ENCODE results near the gene SUMO3.

The SUMO3 gene

DNA sequence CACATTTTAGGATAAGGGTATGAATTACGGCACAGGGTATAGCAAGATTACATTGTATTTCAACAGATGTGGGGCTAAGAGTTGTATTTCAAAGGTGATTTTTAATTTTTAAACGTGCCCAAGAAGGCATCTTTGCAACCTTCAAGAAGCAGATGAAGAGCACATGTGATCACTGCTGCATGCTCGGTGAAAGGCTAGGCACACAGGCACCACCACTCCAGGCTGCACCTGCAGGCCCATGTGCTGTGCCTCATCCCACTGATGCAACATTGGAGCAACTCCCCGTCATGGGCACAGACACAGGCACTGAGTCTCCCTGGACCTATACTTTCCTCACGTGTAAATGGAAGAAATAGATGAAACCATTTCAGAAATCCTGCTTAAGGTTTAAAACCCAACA lies 39.8 kb downstream of the SUMO3 start:
- no peak for DNase-seq

DNA sequence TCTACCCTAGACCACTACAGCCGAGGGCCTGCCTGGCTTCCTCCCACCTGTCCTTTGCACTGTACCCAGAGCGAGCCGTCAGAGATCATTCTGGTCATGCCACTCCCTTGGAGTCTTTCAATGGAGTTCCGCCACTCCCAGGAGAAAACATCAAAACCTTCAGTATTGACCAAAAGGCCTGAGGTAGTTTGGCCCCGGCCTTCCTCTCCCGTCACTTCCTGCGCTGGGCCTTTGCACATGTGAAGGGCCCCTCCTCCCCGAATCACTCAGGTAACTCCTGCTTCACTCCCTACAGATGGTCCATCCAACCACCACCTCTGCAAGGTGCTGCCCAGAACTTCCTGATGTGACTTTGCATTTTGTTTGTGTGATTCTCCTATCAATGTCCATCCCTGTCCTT lies 42.9 kb downstream of the SUMO3 start:
- DNase-seq: no peak

DNA sequence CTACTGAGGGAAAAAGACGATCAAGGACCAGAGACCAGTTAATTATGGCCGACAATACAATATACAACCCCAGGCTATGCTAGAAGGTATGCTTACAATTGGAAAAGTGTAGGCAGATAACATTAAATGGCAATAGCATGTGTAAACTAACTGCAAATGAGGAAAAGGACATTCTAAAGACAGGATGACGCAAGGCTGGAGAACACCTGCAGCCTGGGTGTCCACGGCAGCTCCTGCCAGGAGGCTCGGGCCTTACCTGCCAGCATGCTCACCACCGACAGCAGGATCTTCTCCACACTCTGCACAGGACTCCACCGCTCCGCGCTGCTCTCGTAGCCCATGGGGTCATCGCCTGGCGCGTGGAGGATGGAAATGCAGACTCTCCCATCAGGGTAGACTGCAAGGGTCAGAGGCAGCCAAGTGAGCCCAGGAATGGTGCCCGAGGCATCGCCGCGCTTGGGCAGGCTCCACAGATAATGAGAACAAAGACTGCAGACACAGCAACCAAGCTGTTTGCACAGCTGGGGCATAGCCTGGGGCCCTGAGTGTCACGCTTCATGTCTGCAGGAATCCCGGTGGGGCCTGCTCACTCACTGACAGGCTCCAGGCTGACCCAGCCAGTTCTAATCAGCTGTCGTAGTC lies 44.5 kb downstream of the SUMO3 start:
- DNase-seq: no peak

DNA sequence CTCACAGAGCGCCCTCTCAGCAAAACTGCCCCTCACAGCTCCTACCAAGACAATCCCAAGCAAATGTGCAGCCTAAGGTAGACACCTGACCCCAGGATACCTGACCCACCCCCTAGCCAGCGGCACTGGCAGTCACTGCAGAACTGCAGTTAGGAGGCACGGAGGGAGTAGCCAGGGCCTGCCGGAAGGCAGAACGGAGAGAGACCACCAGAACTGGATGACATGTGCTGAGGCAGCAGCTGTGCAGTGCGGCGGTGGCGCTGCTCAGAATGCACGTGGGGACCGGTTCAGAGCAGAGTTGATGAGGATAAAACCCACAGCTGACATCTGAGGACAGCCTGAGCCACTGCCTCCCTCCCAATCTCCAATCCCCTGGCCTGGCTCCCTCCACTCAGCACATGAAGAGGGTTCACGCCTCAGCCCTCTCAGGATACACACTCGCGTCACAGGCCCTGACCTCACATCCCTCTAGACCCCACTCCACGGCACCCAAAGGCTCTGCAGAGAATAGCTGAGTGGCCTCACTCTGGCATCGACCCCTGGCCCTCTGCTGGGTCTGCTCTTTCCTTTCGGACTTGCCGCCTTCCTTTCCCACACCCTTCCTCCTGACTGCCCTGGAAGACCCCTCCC lies 45.9 kb downstream of the SUMO3 start:
- no peak for DNase-seq

DNA sequence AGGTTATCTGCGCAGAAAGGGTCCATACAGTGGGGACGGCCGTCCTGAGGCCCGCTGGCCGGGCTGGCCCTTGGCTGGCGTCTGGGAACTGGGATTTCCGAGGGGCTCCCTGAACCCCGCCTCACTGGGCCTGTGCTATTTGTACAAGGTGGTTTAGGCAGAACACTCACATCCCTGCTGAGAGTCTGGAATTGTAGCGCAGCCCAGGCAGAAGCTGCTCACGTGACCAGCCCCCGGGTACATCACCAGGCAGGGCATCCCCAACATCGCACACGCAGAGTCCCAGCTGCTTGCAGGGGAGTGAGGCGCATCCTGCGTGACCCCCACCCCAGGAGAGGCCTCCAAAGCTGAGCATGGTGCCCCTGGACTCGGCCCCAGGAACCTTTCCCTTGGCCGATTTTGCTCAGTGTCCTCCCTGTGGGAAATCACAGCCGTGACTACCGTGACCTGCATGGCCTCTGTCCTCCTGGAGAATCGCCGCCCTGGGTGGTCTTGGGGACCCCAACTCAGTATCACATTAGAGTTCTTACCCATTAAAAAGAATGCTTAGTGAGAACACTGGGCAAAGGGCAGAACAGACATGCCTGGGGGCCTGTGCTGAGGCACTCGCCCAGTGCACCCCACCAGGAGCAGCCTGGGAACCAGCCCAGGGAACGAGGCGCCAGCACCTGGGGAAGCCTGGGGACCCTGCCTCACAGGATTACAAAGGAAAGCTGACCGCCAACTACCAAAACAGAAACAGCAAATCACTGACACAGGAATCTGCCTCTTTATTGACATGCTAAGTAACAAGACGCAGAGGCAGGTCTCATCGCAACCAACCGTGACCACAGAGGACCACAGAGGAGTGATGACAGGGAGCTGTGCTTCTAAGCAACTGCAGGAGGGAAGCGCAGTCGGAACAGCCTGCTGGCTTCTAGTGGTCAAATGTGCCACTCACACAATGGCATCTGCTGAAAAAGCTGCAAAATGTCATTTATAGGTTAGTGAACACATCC lies 49.7 kb downstream of the SUMO3 start:
- DNase-seq: no peak

DNA sequence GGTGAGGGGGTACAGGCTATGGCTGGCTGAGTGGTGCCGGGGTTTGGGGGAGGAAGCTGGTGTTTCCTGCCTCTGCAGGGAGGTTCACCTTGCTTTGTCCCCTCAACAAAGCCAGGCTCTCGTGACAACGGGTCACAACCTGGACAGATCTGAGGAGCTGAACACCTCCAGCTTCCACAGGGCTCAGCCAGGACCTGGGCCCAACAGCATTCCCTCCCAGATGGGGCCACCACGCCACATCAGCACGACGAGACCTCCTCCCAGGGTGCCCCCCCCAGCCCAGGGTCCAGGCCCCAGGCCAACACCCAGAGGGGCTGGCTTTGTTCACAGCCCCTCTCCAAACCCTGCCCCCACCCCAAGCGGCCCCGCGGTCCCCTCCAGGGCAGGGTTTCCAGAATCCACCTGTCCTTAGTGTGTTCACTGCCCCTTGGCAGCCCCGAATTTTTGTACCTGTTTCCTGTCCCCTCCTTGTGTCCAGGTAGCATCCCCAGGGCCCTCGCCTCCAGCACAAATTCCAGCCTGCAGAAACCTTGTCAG lies 51.0 kb downstream of the SUMO3 start:
- no peak for DNase-seq

DNA sequence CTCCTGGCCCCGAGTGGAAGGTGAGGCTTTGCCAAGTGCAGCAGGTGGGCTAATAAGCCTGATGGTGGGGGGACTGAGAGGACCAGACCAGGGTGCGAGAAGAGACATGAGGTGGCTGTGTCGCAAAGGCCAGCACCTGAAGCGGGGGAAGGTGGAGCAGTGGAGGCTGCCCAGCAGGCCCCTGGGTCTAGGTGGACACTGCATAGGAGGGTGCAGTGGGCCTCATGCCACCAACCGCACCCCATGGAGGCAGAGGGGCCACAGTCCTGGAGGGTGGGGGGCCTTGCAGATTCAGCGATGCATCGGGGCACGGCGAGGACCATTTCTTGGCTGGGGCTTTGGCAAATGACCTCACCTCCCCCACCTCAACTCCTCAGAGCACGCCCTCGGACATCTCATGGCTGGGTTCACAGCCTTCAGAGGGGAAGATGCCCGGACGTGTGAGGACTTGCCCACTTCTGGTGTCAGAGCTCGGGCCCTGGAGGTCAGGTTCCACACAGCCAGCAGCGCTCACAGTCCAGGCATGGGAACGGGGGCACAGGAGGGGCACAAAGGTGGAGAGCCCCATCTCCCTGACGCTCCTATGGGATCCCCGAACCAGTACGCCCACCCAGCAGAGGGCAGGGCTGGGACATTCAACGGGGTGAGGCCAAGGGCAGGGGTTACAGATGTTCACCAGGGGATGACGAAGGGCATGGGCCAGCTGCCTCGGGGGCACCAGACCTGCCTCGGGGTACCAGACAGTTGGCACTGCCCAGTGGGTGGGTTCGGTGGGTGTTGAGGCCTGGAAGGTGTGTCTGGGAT lies 51.6 kb downstream of the SUMO3 start:
- no peak for DNase-seq

DNA sequence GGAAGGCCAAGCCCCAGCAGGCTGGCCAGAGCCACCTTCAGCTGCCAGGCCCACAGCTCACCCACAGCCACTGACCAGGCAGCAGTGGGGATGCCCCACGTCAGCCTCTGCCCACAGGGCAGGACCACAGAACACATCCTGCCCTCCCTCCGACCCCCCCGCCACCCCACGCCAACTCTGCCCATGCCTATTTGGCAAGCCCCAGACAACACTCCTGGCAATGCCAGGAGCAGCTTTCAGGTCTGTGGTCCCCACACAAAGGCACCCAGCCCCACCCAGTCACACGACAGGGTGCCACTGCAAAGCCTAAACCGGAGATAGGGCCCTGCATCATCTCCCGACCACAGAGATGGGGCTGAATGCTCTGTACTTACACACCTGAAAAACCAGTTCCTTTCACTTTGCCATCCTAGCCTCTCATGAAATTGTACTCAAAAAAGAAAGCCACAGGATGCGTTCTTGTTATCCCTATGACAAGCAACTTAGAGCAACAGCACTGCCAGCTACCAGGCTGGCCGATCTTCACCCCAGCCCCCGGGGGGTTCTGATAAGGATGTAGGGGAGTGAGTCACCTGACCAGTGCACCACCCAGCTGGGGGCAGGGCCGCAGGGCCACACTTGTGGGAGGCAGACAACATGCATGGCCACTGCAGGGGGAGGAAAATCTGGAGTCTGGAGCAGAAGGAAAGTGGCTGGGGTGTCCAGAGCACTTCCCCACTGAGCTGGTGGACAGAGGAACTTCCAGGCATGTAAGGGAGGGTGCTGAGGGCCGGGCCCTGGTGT lies 52.4 kb downstream of the SUMO3 start:
- DNase-seq: no peak

DNA sequence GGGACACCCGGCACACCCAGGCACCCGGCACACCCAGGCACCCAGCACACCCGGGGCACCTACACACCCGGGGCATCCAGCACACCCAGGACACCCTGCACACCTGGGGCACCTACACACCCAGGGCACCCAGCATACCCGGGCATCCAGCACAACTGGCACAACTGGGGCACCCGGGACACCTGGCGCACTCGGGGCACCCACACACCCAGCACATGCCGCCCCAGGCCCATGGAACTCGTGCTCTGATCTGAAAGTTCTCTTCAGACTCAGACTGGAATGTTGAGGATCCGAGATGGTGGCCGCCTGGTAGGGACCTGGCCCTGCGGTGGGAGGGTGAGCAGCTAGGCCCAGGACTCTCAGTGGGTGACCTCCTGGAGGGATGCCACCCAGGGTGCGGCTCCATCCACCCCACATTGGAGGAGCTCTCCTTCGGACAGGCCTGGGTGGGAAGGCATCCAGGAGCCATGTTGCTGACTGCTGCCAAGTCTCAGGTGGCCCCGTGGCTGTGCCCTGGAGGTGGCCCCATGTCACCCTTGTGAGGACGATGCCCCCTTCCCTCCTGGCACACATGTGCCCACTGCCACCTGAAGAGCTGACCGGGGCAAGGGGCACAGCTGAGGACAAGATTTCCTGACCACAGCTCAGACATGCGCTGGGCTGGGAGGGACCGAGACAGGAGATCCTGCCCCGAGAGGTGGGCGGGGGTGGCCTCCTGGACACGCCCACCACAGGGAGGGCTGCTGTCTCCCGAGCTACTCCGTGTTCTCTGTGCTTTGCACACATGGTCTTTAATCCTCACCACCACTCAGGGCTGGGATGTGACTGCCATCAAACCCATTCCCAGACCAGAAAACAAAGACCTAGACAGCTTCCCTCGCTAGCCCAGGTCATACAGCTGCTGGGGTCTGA lies 53.3 kb downstream of the SUMO3 start:
- DNase-seq: no peak

DNA sequence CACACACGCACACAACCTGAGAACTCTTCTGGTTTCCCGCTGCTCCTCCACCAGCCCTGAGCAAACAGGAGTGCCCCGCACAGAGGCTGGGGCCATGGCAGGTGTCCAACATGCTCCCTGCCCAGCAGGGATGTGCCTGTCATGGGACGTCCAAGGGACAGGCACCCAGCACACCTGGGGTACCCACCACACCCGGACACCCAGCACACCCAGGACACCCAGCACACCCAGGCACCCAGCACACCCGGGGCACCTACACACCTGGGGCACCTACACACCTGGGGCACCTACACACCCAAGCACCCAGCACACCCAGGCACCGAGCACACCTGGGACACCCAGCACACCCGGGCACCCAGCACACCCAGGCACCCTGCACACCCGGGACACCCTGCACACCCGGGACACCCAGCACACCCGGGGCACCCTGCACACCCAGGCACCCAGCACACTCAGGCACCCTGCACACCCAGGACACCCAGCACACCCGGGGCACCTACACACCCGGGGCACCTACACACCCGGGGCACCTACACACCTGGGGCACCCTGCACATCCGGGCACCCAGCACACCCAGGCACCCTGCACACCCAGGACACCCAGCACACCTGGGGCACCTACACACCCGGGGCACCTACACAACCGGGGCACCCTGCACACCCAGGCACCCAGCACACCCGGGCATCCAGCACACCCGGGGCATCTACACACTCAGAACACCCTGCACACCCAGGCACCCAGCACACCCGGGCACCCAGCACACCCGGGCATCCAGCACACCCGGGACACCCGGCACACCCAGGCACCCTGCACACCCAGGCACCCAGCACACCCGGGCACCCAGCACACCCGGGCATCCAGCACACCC lies 54.2 kb downstream of the SUMO3 start:
- no peak for DNase-seq

DNA sequence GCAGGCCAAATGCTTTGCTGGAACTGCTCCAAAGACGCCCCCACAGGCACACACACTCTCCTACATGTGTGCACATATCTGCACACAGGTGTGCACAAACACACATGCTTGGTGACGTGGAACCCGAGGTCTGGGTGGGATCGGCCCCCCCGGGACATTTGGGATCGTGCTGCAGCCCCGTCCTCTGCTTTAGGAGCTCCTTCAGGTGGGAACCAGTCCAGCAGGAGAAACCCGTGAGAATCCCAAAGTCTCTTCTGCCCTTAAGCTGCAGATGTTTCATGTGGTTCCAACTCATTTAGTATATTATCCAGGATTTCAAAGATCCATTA lies 54.8 kb downstream of the SUMO3 start:
- no peak for DNase-seq

DNA sequence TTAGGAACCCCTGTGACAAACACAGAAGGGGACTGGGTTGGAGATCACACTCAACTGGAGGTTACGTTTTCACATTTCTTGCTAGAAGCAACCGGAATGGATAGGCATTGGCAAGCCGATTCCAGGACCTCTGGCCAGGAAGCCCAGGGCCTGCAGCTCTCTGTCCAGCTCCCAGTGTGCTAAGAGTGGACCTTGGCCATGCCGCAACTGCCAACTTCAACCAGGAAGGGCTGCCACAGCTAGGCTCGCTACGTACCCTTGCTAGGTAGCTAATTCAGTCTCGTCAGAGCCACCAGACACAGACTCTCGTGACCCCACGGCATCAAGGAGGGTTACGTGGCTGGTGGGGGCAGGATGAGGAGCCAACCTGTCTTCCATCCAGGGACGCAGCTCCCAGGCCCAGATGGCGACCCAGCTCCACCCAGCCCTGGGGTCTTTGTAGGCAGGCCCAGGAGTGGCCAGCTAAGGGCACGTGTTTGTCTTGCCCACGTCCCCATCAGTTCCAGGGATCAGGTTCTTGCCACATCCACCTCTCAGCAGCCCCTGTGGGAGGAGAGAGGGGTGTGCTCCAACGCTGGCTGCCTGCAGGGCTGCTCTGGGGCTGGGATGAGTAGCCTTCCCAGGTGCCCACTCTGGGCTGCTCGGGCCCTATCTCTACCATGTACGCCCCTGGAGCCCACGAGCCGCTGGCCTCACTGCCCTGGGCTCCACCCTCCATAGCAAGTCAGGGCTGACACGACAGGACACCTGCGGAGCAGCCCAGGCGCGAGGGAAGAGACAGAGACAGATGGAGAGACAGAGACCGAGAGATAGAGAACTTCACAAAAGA lies 55.4 kb downstream of the SUMO3 start:
- DNase-seq: no peak

DNA sequence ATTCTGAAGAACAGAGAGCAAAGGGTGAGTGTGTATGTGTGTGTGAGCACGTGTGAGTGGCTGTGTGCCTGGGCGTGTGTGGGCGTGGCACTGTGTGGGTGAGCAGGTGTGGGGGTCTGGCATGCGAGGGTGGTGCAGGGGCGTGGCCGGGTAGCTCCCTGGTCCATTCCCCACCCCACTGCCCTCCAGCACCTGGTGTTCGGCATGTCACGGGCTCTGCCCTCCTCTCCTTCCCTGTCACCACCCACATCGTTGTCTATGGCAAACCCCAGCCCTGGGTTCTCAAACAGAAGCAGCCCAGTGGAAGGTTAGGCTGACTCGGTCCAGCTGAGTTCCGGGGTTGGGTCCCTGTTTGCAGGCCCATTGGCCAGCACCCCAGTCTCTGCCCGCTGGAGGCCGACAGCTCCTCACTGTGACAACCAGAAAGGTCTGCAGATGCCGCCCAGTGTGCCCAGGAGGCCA lies 56.1 kb downstream of the SUMO3 start:
- DNase-seq: no peak

DNA sequence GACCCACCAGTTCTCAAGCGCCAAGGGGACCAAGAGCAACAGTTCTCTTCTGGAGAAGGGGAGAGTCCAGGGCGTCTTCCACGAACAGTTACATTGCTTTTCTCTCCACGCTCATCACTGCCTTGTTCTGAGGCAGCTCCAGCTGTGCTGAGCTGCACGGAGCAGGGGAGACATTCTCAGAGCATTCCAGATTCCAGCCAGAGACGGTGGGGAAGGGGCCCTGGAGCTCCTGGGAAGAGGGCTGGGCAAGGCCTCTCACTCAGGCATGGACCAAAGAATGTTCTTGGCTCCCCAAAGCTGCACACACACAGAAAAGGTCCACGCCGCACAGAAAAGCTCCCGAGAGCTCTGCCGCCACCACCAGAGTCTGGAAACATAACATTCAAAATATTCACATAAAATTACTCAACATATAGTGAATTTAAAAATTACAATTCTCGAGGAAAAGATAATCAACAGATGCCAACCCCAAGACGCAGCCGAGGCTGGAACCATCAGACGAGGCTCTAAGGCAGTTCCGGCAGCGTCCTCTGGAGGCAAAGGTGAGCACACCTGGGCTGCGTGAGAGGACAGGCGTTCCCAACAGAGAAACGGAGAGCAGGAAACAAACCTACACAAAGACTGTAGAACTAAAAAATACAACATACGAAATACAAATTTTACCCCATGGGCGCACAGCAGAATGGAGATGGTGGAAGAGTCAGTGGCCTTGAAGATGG lies 56.7 kb downstream of the SUMO3 start:
- no peak for DNase-seq

DNA sequence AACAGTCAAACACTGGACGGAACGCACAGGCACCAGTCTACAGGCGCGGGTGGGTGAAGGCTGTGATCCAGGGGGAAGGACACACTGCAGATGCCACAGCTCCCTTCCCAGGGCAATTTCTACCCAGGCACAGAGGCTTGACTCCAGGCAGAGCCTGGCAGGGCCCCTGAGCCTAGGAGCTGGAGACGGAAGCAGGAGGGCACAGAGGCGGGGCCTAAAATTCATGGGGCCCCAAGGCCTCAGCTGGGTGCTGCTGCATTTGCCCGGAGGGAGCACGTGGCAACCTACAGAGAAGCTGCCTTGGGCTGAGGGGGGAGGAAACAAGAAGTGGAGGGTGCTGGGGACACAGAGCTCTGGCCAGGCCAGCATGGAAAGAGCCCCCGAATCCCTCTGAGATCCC lies 57.5 kb downstream of the SUMO3 start:
- DNase-seq: no peak

DNA sequence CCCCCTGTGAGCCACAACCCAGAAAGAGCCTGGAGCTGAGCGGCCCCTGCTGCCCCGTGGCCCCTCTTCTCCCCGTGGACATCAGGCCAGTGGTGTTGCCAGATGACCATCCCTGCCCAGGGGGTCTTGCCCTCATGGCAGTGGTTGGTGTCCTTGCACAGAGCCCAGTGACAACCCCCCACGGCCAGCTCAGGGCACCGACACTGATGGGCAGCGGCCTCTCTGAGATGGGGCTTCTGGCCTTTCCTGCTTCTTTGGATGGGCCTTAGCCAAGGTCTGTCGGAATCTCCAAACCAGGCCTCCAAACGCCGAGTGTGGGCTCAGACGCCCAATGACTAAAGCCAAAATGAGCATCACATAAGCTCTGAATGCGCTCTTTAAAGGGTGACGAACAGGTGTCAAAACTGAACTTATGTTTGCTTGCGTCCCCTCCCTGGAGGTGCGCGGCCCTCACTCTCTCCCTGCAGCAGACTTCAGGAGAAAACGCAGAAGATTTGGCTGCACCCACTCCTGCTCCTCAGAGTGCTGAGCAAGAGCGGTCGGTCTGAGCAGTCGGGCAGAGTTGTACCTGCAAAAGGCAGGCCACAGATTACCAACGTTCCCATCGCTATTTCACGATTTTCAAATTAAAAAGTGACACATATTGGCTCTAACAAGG lies 58.1 kb downstream of the SUMO3 start:
- no peak for DNase-seq

DNA sequence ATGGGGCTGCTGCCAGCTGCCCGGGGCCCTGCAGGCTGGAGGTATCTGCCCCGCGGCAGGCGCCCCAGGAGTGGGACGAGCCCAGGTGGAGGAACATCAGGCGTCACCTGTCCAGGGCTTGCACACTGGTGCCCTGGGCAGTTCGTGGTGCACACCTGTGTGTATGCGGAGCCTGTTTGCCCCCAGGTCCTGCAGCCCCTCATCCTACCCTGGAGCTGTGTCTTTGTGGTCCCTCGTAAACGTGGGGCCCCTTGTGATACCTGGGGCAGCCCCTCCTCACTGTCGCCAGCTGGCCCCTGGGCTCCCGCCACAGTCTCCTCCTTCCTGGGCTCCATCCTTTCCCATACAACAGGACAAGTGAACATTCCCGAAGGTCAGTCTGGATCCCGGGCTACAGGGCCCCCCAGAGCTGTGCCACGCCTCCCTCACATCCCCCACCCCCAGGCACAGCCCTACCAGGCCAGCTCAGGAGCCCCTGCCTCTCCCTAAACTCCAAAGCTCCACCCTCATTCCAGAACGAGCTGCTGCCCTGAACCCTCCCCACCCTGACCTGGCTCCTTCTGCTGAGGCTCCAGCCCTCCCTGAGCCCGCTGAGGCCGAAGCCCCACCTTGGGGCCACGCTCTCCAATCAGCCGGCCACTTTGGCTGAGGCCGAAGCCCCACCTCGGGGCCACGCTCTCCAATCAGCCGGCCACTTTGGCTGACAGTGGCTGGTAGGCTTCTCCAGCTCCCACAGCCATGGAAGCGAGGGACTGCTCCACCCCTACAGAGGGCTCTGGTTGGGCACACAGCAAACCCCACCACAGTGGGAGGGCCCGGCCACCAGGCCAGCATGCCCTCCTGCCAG lies 58.9 kb downstream of the SUMO3 start:
- DNase-seq: no peak

All from activated naive CD4-positive, alpha-beta T cell treated with anti-CD3 and anti-CD28 coated beads, Interleukin-2, amount 50 U/mL, for 16 hours (primary cell).